SK-N-SH (cell line): Measurements from ENCODE around the gene ASB9. TPM values are rescaled to one million over a fixed set of nuclear protein-coding genes. Genes with fewer than 3 reads are reported as not detected.

Source experiments
- polyA plus RNA-seq, 3 experiments: library from polyadenylated mRNA; depleted of rRNA; stranded (reverse); fragments of >200 nt; gene quantifications; 2 replicates each; pipeline ENCODE4 v1.2.3, GENCODE V29; 2012

The ASB9 gene
- polyA plus RNA-seq, 1 of the 3 experiments (the other 2 are of a cell fraction): 2.5 TPM

Other genes starting within 250 kb of the ASB9 start
- gene ASB11, start 45.6 kb upstream of the ASB9 start, polyA plus RNA-seq (2012; rRNA removed): not detected in 2 replicates
- gene PIGA, start 65.4 kb upstream of the ASB9 start, polyA plus RNA-seq (2012; rRNA removed): 2.8 and 2.9 TPM in 2 replicates
- gene VEGFD, start 114.3 kb upstream of the ASB9 start, polyA plus RNA-seq (2012; rRNA removed): 5.3 and 6.3 TPM in 2 replicates
- 12.3 and 13.2 TPM in 2 replicates for gene PIR, start 223.2 kb upstream of the ASB9 start, polyA plus RNA-seq (2012; rRNA removed)
- not detected in 2 replicates for gene BMX, start 230.7 kb upstream of the ASB9 start, polyA plus RNA-seq (2012; rRNA removed)